HepG2 (cell line): Measurements from ENCODE around the gene PLEKHG4B.

Experiments
- FOXM1 ChIP-seq: sonication (generic); formaldehyde crosslinking; IDR thresholded peaks from 2 replicates; pipeline ENCODE4 v1.5.0; 2020; ENCODE audit warnings: missing genetic modification reagents
- GLI4 ChIP-seq: sonication (generic); formaldehyde crosslinking; IDR thresholded peaks from 2 replicates; pipeline ENCODE4 v1.5.1; 2020; ENCODE audit warnings: missing genetic modification reagents, mild to moderate bottlenecking, moderate library complexity, borderline replicate concordance
- NR1H2 ChIP-seq: sonication (generic); formaldehyde crosslinking; IDR thresholded peaks from 2 replicates; pipeline ENCODE4 v1.8.1; 2022; ENCODE audit warnings: low read depth, missing genetic modification reagents, borderline replicate concordance
- NR2C2 ChIP-seq: sonication (generic); formaldehyde crosslinking; IDR thresholded peaks from 2 replicates; pipeline ENCODE4 v1.4.0; 2020; ENCODE audit warnings: missing genetic modification reagents, mild to moderate bottlenecking, moderate library complexity, borderline replicate concordance
- POLR2AphosphoS5 ChIP-seq: IDR thresholded peaks from 2 replicates; pipeline ENCODE4 v1.6.1; 2012; ENCODE audit warnings: low read depth, low read length
- SOX6 ChIP-seq, 2 experiments: fragments of 450-650 bp in 1 of 2; sonication (generic) in 1 of 2; formaldehyde crosslinking in 1 of 2; IDR thresholded peaks; 2 replicates each; pipeline versions ENCODE4 v1.4.0 to v1.6.1; 2017 to 2020; ENCODE audit warnings: antibody characterized with exemption in 1 of 2, mild to moderate bottlenecking in 1 of 2, missing genetic modification reagents in 1 of 2
- SRSF1 ChIP-seq: fragments of 200-400 bp; formaldehyde crosslinking; optimal IDR thresholded peaks from 2 replicates; pipeline ENCODE3; 2017; ENCODE audit warnings: mild to moderate bottlenecking, low read depth, low read length, moderate library complexity
- STAG1 ChIP-seq: sonication (generic); formaldehyde crosslinking; IDR thresholded peaks from 2 replicates; pipeline ENCODE4 v1.4.0; 2020; ENCODE audit warnings: missing genetic modification reagents
- ZNF207 ChIP-seq: fragments of 450-650 bp; IDR thresholded peaks from 2 replicates; pipeline ENCODE4 v1.6.1; 2016; ENCODE audit warnings: antibody characterized with exemption, borderline replicate concordance
- ZNF253 ChIP-seq: sonication (generic); formaldehyde crosslinking; IDR thresholded peaks from 2 replicates; pipeline ENCODE4 v1.8.0; 2022; ENCODE audit warnings: mild to moderate bottlenecking, missing genetic modification reagents, borderline replicate concordance
- ZSCAN12 ChIP-seq: sonication (generic); formaldehyde crosslinking; IDR thresholded peaks from 2 replicates; pipeline ENCODE4 v1.9.0; 2021; ENCODE audit warnings: mild to moderate bottlenecking, missing genetic modification reagents
- TF ChIP-seq, protein P1 (sequence below): sonication (generic); formaldehyde crosslinking; IDR thresholded peaks from 2 replicates; pipeline ENCODE4 v1.5.0; 2020; ENCODE audit warnings: mild to moderate bottlenecking, missing genetic modification reagents, moderate library complexity

DNA sequence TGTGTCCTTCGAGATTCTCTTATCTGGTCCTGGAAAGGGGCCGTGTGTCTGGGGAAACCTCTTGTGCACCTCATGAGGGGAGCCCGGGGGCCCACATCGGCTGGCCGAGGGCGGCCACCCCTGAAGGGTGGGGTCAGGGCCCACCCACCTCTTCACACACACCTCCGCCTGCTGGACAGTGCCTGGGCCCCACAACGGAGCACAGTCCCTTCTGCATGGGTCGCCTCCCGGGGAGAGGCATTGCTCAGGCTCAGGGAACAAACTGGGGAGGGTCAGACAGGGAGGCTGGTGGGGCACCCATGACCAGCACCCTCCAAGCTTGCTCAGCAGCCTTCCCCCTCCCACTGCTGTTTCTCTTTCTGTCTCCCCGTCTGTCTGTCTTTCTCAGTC is 98.0 kb downstream of the PLEKHG4B start:
- TF ChIP-seq FOXM1 (CRISPR knock-in tag) (no peak), SOX6 (IDR thresholded peaks at IDR 0.05) (no peak), SOX6 (CRISPR knock-in tag; IDR thresholded peaks at IDR 0.05) (no peak), NR2C2 (CRISPR knock-in tag) (no peak), ZNF207 (no peak), SRSF1 (no peak), NR1H2 (no peak), GLI4 (CRISPR knock-in tag) (no peak), STAG1 (CRISPR knock-in tag) (no peak), ZSCAN12 (CRISPR knock-in tag) (no peak), POLR2AphosphoS5 (no peak), ZNF253 (CRISPR knock-in tag) (no peak)
- TF ChIP-seq, protein P1, sequence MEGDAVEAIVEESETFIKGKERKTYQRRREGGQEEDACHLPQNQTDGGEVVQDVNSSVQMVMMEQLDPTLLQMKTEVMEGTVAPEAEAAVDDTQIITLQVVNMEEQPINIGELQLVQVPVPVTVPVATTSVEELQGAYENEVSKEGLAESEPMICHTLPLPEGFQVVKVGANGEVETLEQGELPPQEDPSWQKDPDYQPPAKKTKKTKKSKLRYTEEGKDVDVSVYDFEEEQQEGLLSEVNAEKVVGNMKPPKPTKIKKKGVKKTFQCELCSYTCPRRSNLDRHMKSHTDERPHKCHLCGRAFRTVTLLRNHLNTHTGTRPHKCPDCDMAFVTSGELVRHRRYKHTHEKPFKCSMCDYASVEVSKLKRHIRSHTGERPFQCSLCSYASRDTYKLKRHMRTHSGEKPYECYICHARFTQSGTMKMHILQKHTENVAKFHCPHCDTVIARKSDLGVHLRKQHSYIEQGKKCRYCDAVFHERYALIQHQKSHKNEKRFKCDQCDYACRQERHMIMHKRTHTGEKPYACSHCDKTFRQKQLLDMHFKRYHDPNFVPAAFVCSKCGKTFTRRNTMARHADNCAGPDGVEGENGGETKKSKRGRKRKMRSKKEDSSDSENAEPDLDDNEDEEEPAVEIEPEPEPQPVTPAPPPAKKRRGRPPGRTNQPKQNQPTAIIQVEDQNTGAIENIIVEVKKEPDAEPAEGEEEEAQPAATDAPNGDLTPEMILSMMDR (CRISPR knock-in tag) = no peak
